GM12878 (cell line): ENCODE data around the gene SHLD1. TPM values are rescaled to one million over a fixed set of nuclear protein-coding genes. Genes with fewer than 3 reads are reported as not detected.
"Not testable (repeated sequence)": the region's sequence is repeated elsewhere in the genome, so short reads cannot be mapped to it uniquely, and the experiment has no call there.

Experiments
- ATAC-seq: fragments of 200-7000 bp; cut with Tn5 transposase; 3 replicates; pipeline ENCODE4 v1.9.1; 2020; ENCODE audit warnings: mild to moderate bottlenecking, moderate library complexity
- BruUV-seq: library from RNA; stranded (reverse); fragments of 400-500 nt; replicated peaks from 2 replicates; lab custom pipeline; 2021; lab: Mats Ljungman, UMichigan
- CTCF ChIA-PET: fragments of 300-600 bp; sonication (Branson Sonifier 250); formaldehyde crosslinking; extraction: SDS; loops from one replicate; lab custom pipeline; 2021; ENCODE audit warnings: inconsistent platforms; lab: Yijun Ruan, JAX
- POLR2A ChIA-PET: fragments of 350-600 bp; formaldehyde crosslinking; extraction: SDS; loops from one replicate; lab custom pipeline; 2021; ENCODE audit warnings: inconsistent platforms; lab: Charles Lee
- RAD21 ChIA-PET: fragments of 300-600 bp; sonication (Branson Sonifier 250); formaldehyde crosslinking; loops from one replicate; lab custom pipeline; 2023; ENCODE audit warnings: antibody characterized with exemption; ENCODE audit not compliant: unreplicated experiment; lab: Charles Lee
- SMC1A ChIA-PET: fragments of 300-600 bp; sonication (Branson Sonifier 250); formaldehyde crosslinking; loops from one replicate; lab custom pipeline; 2023; ENCODE audit not compliant: unreplicated experiment, uncharacterized antibody; lab: Charles Lee
- DNase-seq: peaks from one replicate; pipeline ENCODE4 v3.0.0-alpha.2; 2011; ENCODE audit warnings: low read depth, low spot score
- FAIRE-seq: peaks from 3 replicates; lab custom pipeline; 2011; peaks lifted over from hg19 to GRCh38; lab: Jason Lieb, UNC
- H2AFZ ChIP-seq: 2 replicates; pipeline ENCODE4 v1.6.0; 2011; ENCODE audit warnings: low read depth, low read length, control low read depth; ENCODE audit not compliant: control insufficient read depth
- H3K27ac ChIP-seq: 2 replicates; pipeline ENCODE4 v1.5.1; 2011; ENCODE audit warnings: control low read depth; ENCODE audit not compliant: control insufficient read depth, insufficient read depth
- H3K27me3 ChIP-seq, 2 experiments: replicated peaks in 1 of 2; 2 replicates each; pipeline versions ENCODE4 v1.6.0 to v1.6.1; 2011; ENCODE audit warnings: low read length in 1 of 2; ENCODE audit not compliant: control insufficient read depth in 2 of 2, insufficient read depth in 2 of 2
- H3K36me3 ChIP-seq, 2 experiments: 2 replicates each; pipeline ENCODE4 v1.5.1; 2011; ENCODE audit warnings: low read length in 1 of 2; ENCODE audit not compliant: control insufficient read depth in 2 of 2, insufficient read depth in 2 of 2
- H3K4me1 ChIP-seq: 2 replicates; pipeline ENCODE4 v1.6.1; 2011; ENCODE audit warnings: mild to moderate bottlenecking, low read length, moderate library complexity, mixed read lengths; ENCODE audit not compliant: control insufficient read depth, insufficient read depth
- H3K4me2 ChIP-seq: 2 replicates; pipeline ENCODE4 v1.6.0; 2011; ENCODE audit warnings: control low read depth; ENCODE audit not compliant: control insufficient read depth, insufficient read depth
- H3K4me3 ChIP-seq: fragments of 200-600 bp; sonication (generic); 2 replicates; pipeline ENCODE4 v1.5.1; 2016
- H3K79me2 ChIP-seq: 2 replicates; pipeline ENCODE4 v1.6.0; 2011; ENCODE audit warnings: low read length; ENCODE audit not compliant: control insufficient read depth, insufficient read depth
- H3K9ac ChIP-seq: 2 replicates; pipeline ENCODE4 v1.8.0; 2011; ENCODE audit warnings: low read length, control low read depth, mixed read lengths; ENCODE audit not compliant: control insufficient read depth, insufficient read depth
- H3K9me3 ChIP-seq: replicated peaks from 3 replicates; pipeline ENCODE4 v1.5.1; 2011; ENCODE audit warnings: mild to moderate bottlenecking, low read length; ENCODE audit not compliant: control insufficient read depth, insufficient read depth
- H4K20me1 ChIP-seq: 2 replicates; pipeline ENCODE4 v1.6.0; 2011; ENCODE audit not compliant: control insufficient read depth, insufficient read depth
- PML ChIP-seq: IDR thresholded peaks from 2 replicates; pipeline ENCODE4 v1.6.1; 2012; ENCODE audit warnings: low read length, inconsistent platforms
- SP1 ChIP-seq: IDR thresholded peaks from one replicate; pipeline ENCODE4 v1.6.1; 2011; ENCODE audit warnings: low read depth, low read length
- USF1 ChIP-seq: IDR thresholded peaks from 2 replicates; pipeline ENCODE4 v1.6.1; 2011; ENCODE audit warnings: borderline replicate concordance, low read depth, mild to moderate bottlenecking, moderate library complexity, mixed read lengths, low read length; ENCODE audit not compliant: insufficient read depth; ENCODE audit errors: extremely low read length
- WGBS: methylation state at CpG from one replicate; pipeline ENCODE4 v1.1.6; 2016; ENCODE audit warnings: low lambda C conversion rate; ENCODE audit not compliant: insufficient replicate concordance, insufficient coverage; ENCODE audit errors: missing lambda C conversion rate; 5-methylcytosine and 5-hydroxymethylcytosine counted together
- in situ Hi-C: fragments of 300-500 bp; cut with MboI; formaldehyde crosslinking; loops from 9 replicates; pipeline ENCODE4 v1.14.3; 2018; ENCODE audit warnings: mixed read lengths
- intact Hi-C: fragments of 100-400 bp; cut with micrococcal nuclease; formaldehyde crosslinking; loops from one replicate; pipeline ENCODE4 v1.14.2; 2022; ENCODE audit not compliant: unreplicated experiment
- polyA plus RNA-seq, 11 experiments: library from polyadenylated mRNA; depleted of rRNA in 4 of 11; unstranded in 6 of 11; stranded (reverse) in 5 of 11; fragments of >200 nt; fragmentation: Nextera tagmentation in 4 of 11; fragmentation: Illumina TruSeq in 1 of 11; extraction: Ambion mirVana in 4 of 11; extraction: Trizol in 1 of 11; gene quantifications; 1 replicate in 1 of 11; 2 replicates in 10 of 11; pipeline versions ENCODE4 v1.2.1 to v1.2.3, GENCODE V29; 2011 to 2016; ENCODE audit warnings: inconsistent platforms in 2 of 11, missing spikeins in 2 of 11, low read depth in 1 of 11
- total RNA-seq, 4 experiments: library from RNA; depleted of rRNA in 3 of 4; stranded (reverse); fragments of >200 nt in 3 of 4; fragmentation: Illumina TruSeq in 1 of 4; extraction: Trizol in 1 of 4; gene quantifications; 2 replicates each; pipeline versions ENCODE4 v1.2.1 to v1.2.3, GENCODE V29; 2013 to 2021

SHLD1 gene
- total and polyA plus RNA-seq, 10 of the 15 experiments (the other 5 are each of a cell fraction or from before 2014, with no cell fraction given): 10.8 to 70.9 (median 25.4) TPM

DNA sequence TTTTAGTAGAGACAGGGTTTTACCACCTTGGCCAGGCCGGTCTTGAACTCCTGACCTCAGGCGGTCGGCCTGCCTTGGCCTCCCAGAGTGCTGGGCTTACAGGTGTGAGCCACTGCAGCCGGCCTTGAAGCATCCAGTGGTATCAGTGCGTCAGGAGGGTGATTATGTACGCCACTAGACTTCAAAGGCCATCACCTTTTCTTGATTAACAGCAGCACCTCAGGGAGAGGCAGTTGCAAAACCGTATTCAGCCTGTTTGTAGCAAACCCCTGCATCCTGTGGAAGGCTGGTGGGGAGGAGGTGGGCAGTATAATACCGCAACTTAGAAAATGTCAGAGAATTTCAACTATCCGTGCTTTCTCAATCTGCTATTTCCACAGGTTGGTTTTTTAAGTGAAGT is 27.3 kb upstream of the SHLD1 start:
- ChIA-PET CTCF (no interaction called here), RAD21 (no interaction called here), SMC1A (no interaction called here), POLR2A (no interaction called here)
- BruUV-seq: no TSS peak
- Histone ChIP-seq H3K9ac (no peak overlapping the region), H3K4me3 (no peak overlapping the region), H3K27me3 (no peaks in the 10 kb centered on the region; a peak in 2 of 4 replicates), H3K79me2 (no peaks in the 10 kb centered on the region), H3K4me2 (no peak overlapping the region), H3K27ac (no peak overlapping the region), H3K9me3 (no peaks in the 10 kb centered on the region; the same call in 2 of the 3 replicates), H3K36me3 (no peaks in the 10 kb centered on the region), H2AFZ (no peak overlapping the region), H4K20me1 (no peaks in the 10 kb centered on the region), H3K4me1 (no peaks in the 10 kb centered on the region)
- 76% methylated on average over 9 of the region's 9 CpGs for WGBS
- TF ChIP-seq SP1: no peak
- no peak for TF ChIP-seq PML
- no peak for TF ChIP-seq USF1
- FAIRE-seq (no peak), DNase-seq (no peak), ATAC-seq (no peak)
- intact Hi-C loops: no loop called here
- in situ Hi-C loops: no loop called here

GRCh38 chr20:5725183-5725463 is 25.1 kb upstream of the SHLD1 start:
- H3K36me3 ChIP-seq, H3K4me3 ChIP-seq, H3K27ac ChIP-seq, H3K9ac ChIP-seq, BruUV-seq, H4K20me1 ChIP-seq, H3K79me2 ChIP-seq, DNase-seq, H3K4me1 ChIP-seq, FAIRE-seq, intact Hi-C loops, H3K9me3 ChIP-seq, H2AFZ ChIP-seq, H3K27me3 ChIP-seq, in situ Hi-C loops, H3K4me2 ChIP-seq, ATAC-seq: not testable (repeated sequence)
- 50% methylated on average over 3 of the region's 3 CpGs for WGBS
- POLR2A ChIA-PET: interaction anchor here (0.6 kb wide), 1 partner anchor 154 kb away, joined by 3 read pairs; no protein-coding TSS in a partner anchor
- CTCF ChIA-PET: interaction anchor here (0.6 kb wide), 1 partner anchor 92 kb away, joined by 3 read pairs; no protein-coding TSS in a partner anchor
- SMC1A ChIA-PET: interaction anchor here (0.6 to 1.0 kb wide), 2 partner anchors 13 to 811 kb away, joined by 3 read pairs; no protein-coding TSS in a partner anchor
- RAD21 ChIA-PET: interaction anchor here (0.7 kb wide), 2 partner anchors 79 to 80 kb away, joined by 3 read pairs; no protein-coding TSS in a partner anchor
